ENCODE results near the gene ASIC2.

Gene ASIC2

GRCh38 chr17:33046361-33047255, 246.5 kb downstream of the ASIC2 start:
- Histone ChIP-seq H3K4me3 (ENCODE audit: low read depth, low read length) (no peak overlapping the region), H3K36me3 (ENCODE audit: control insufficient read depth in 2 of 2, insufficient read depth in 1 of 2, low read length in 2 of 2) (no peaks in the 10 kb centered on the region), H3K27ac (ENCODE audit: extremely low read depth, low read depth, low read length) (no peak overlapping the region), H3K9me3 (ENCODE audit: control insufficient read depth, insufficient read depth, low read depth, low read length) (no peaks in the 10 kb centered on the region), H3K4me1 (ENCODE audit: control insufficient read depth, insufficient read depth, low read length) (no peaks in the 10 kb centered on the region)
- POLR2A ChIA-PET, result no interaction called here
- TF ChIP-seq YY2 (tag by site-specific recombination; IDR thresholded peaks at IDR 0.05), result no peak
- TF ChIP-seq KLF7 (tag by site-specific recombination; IDR thresholded peaks at IDR 0.05; ENCODE audit: borderline replicate concordance), result no peak
- TF ChIP-seq ZNF645 (tag by site-specific recombination; IDR thresholded peaks at IDR 0.05), result no peak
- CTCF ChIA-PET, result interaction anchor here (0.7 to 3.9 kb wide), 3 partner anchors 8 to 169 kb away, joined by 3 to 33 read pairs (median 5); no protein-coding TSS in a partner anchor

GRCh38 chr17:33045216-33045615, 247.9 kb downstream of the ASIC2 start:
- TF ChIP-seq ZNF639 (tag by site-specific recombination; IDR thresholded peaks at IDR 0.05) (no peak), ZSCAN30 (tag by site-specific recombination; IDR thresholded peaks at IDR 0.05) (no peak), ZFHX2 (tag by site-specific recombination; conservative IDR thresholded peaks at IDR 0.05) (no peak), ZNF350 (tag by site-specific recombination; IDR thresholded peaks at IDR 0.05) (no peak), ZNF514 (tag by site-specific recombination; IDR thresholded peaks at IDR 0.05) (no peak), PRDM6 (tag by site-specific recombination; IDR thresholded peaks at IDR 0.05) (no peak)
- CTCF ChIA-PET, result no interaction called here
- Histone ChIP-seq H3K4me1 (ENCODE audit: control insufficient read depth, insufficient read depth, low read length) (no peaks in the 10 kb centered on the region), H3K9me3 (ENCODE audit: control insufficient read depth, insufficient read depth, low read depth, low read length) (no peaks in the 10 kb centered on the region), H3K27ac (ENCODE audit: extremely low read depth, low read depth, low read length) (no peak overlapping the region), H3K36me3 (ENCODE audit: control insufficient read depth in 2 of 2, insufficient read depth in 1 of 2, low read length in 2 of 2) (no peaks in the 10 kb centered on the region), H3K4me3 (ENCODE audit: low read depth, low read length) (no peak overlapping the region)
- POLR2A ChIA-PET, result no interaction called here

GRCh38 chr17:33044771-33045170, 248.3 kb downstream of the ASIC2 start:
- Histone ChIP-seq H3K4me3 (ENCODE audit: low read depth, low read length) (no peak overlapping the region), H3K27ac (ENCODE audit: extremely low read depth, low read depth, low read length) (no peak overlapping the region), H3K9me3 (ENCODE audit: control insufficient read depth, insufficient read depth, low read depth, low read length) (no peaks in the 10 kb centered on the region), H3K36me3 (ENCODE audit: control insufficient read depth in 2 of 2, insufficient read depth in 1 of 2, low read length in 2 of 2) (no peaks in the 10 kb centered on the region), H3K4me1 (ENCODE audit: control insufficient read depth, insufficient read depth, low read length) (no peaks in the 10 kb centered on the region)
- POLR2A ChIA-PET, result no interaction called here
- TF ChIP-seq KLF8 (tag by site-specific recombination; IDR thresholded peaks at IDR 0.05) (no peak), ZBTB21 (tag by site-specific recombination; IDR thresholded peaks at IDR 0.05) (no peak), ZFP69B (tag by site-specific recombination; IDR thresholded peaks at IDR 0.05) (no peak)
- CTCF ChIA-PET, result interaction anchor here (0.7 kb wide), 1 partner anchor 50 kb away, joined by 3 read pairs; no protein-coding TSS in a partner anchor

- H3K27ac ChIP-seq (ENCODE audit: extremely low read depth, low read depth, low read length), result no peak overlapping the region
- no peaks in the 10 kb centered on the region for H3K9me3 ChIP-seq (ENCODE audit: control insufficient read depth, insufficient read depth, low read depth, low read length)
- ChIA-PET CTCF (interaction anchor here (0.6 kb wide), 2 partner anchors 57 to 76 kb away, joined by 5 to 6 read pairs; no protein-coding TSS in a partner anchor), POLR2A (no interaction called here)
- no peaks in the 10 kb centered on the region for H3K36me3 ChIP-seq (ENCODE audit: control insufficient read depth in 2 of 2, insufficient read depth in 1 of 2, low read length in 2 of 2)
- no peaks in the 10 kb centered on the region for H3K4me1 ChIP-seq (ENCODE audit: control insufficient read depth, insufficient read depth, low read length)
- no peak overlapping the region for H3K4me3 ChIP-seq (ENCODE audit: low read depth, low read length)
- TF ChIP-seq ZNF580 (tag by site-specific recombination; IDR thresholded peaks at IDR 0.05) (no peak), ZNF184 (tag by site-specific recombination; IDR thresholded peaks at IDR 0.05) (no peak), ZNF558 (tag by site-specific recombination; IDR thresholded peaks at IDR 0.05) (no peak), ZNF488 (tag by site-specific recombination; IDR thresholded peaks at IDR 0.05) (no peak), ZNF555 (tag by site-specific recombination; conservative IDR thresholded peaks at IDR 0.05) (no peak), ZNF513 (tag by site-specific recombination; IDR thresholded peaks at IDR 0.05) (no peak), ZNF19 (tag by site-specific recombination; IDR thresholded peaks at IDR 0.05; ENCODE audit: low read depth) (no peak)
Observed at GRCh38 chr17:33040461-33040860, 252.6 kb downstream of the ASIC2 start.
